Mucosa of rectum (tissue), 2 donors: ENCODE measurements around the gene VWA1.
A peak's percentile ranks its signal among the peaks of the same experiment; 100 is the strongest.

Experiments
- H3K27ac ChIP-seq, 2 donors: one replicate each; pipeline ENCODE4 v1.7.0; 2013; ENCODE audit warnings: inconsistent platforms in 2 of 2, low read depth in 2 of 2, low read length in 2 of 2
- H3K27me3 ChIP-seq, 2 donors: one replicate each; pipeline ENCODE4 v1.7.0; 2013; ENCODE audit warnings: low read length in 2 of 2; ENCODE audit not compliant: control insufficient read depth in 2 of 2, insufficient read depth in 2 of 2
- H3K36me3 ChIP-seq, 2 donors: one replicate each; pipeline ENCODE4 v1.7.0; 2013; ENCODE audit warnings: low read length in 2 of 2; ENCODE audit not compliant: control insufficient read depth in 2 of 2, insufficient read depth in 2 of 2
- H3K4me1 ChIP-seq, 2 donors: one replicate each; pipeline ENCODE4 v1.7.0; 2013; ENCODE audit warnings: low read length in 2 of 2, mild to moderate bottlenecking in 1 of 2; ENCODE audit not compliant: control insufficient read depth in 2 of 2, insufficient read depth in 2 of 2
- H3K4me3 ChIP-seq, 2 donors: one replicate each; pipeline ENCODE4 v1.7.0; 2013; ENCODE audit warnings: low read length in 2 of 2
- H3K9ac ChIP-seq, 2 donors: one replicate each; pipeline ENCODE4 v1.7.0; 2013; ENCODE audit warnings: low read length in 2 of 2, low read depth in 1 of 2, mild to moderate bottlenecking in 1 of 2
- H3K9me3 ChIP-seq, 2 donors: one replicate each; pipeline ENCODE4 v1.7.0; 2013; ENCODE audit warnings: low read length in 2 of 2; ENCODE audit not compliant: control insufficient read depth in 2 of 2
- donor health status: healthy.
- donor health status: Normal muscosa, but diverticular disease.

The VWA1 gene

GRCh38 chr1:1430114-1430982 is 5.1 kb upstream of the VWA1 start:
- Histone ChIP-seq H3K36me3 (no peaks in the 10 kb centered on the region), H3K27me3 (peaks cover 5 to 6% of the 10 kb centered on the region in 2 donors), H3K4me3 (no peak overlapping the region), H3K9ac (no peak overlapping the region), H3K4me1 (peaks cover 38 to 43% of the 10 kb centered on the region in 2 donors), H3K27ac (peak overlapping the region; percentile 66 to 93), H3K9me3 (no peaks in the 10 kb centered on the region)

GRCh38 chr1:1430992-1431844 is 4.3 kb upstream of the VWA1 start:
- peak overlapping the region; percentile 92 to 93 for H3K27ac ChIP-seq
- peak overlapping the region in 1 of 2 donors; percentile 65 for H3K9ac ChIP-seq
- peaks cover 5 to 7% of the 10 kb centered on the region in 2 donors for H3K27me3 ChIP-seq
- H3K9me3 ChIP-seq = no peaks in the 10 kb centered on the region
- H3K4me1 ChIP-seq = peaks cover 43 to 48% of the 10 kb centered on the region in 2 donors
- peak overlapping the region in 1 of 2 donors; percentile 22 for H3K4me3 ChIP-seq
- no peaks in the 10 kb centered on the region for H3K36me3 ChIP-seq

- Histone ChIP-seq H3K27me3 (peaks cover 5 to 7% of the 10 kb centered on the region in 2 donors), H3K4me3 (peak overlapping the region; percentile 22 to 41), H3K9ac (peak overlapping the region; percentile 52 to 65), H3K36me3 (no peaks in the 10 kb centered on the region), H3K9me3 (no peaks in the 10 kb centered on the region), H3K27ac (peak overlapping the region; percentile 92 to 93), H3K4me1 (peaks cover 47 to 53% of the 10 kb centered on the region in 2 donors)
These were observed 3.6 kb upstream of the VWA1 start for GRCh38 chr1:1431845-1432273.

GRCh38 chr1:1432274-1432950 is 3.1 kb upstream of the VWA1 start:
- Histone ChIP-seq H3K9me3 (no peaks in the 10 kb centered on the region), H3K4me3 (peak overlapping the region; percentile 25 to 41), H3K27me3 (peaks cover 6 to 7% of the 10 kb centered on the region in 2 donors), H3K27ac (peak overlapping the region; percentile 92 to 93), H3K36me3 (no peaks in the 10 kb centered on the region), H3K4me1 (peaks cover 51 to 55% of the 10 kb centered on the region in 2 donors), H3K9ac (peak overlapping the region; percentile 52 to 65)

- H3K9me3 ChIP-seq = no peaks in the 10 kb centered on the region
- peak overlapping the region; percentile 25 to 44 for H3K4me3 ChIP-seq
- peak overlapping the region; percentile 68 to 73 for H3K9ac ChIP-seq
- no peaks in the 10 kb centered on the region for H3K36me3 ChIP-seq
- peaks cover 57 to 63% of the 10 kb centered on the region in 2 donors for H3K4me1 ChIP-seq
- peak overlapping the region; percentile 92 to 93 for H3K27ac ChIP-seq
- peaks cover 6% of the 10 kb centered on the region in 2 donors for H3K27me3 ChIP-seq
These were observed 2.3 kb upstream of the VWA1 start for GRCh38 chr1:1432951-1433803.

GRCh38 chr1:1433804-1434130 is 1.7 kb upstream of the VWA1 start:
- H3K27ac ChIP-seq = peak overlapping the region; percentile 92 to 93
- no peaks in the 10 kb centered on the region for H3K9me3 ChIP-seq
- no peaks in the 10 kb centered on the region for H3K36me3 ChIP-seq
- peaks cover 4% of the 10 kb centered on the region in 2 donors for H3K27me3 ChIP-seq
- H3K4me1 ChIP-seq = peaks cover 58 to 63% of the 10 kb centered on the region in 2 donors
- peak overlapping the region; percentile 68 to 73 for H3K9ac ChIP-seq
- H3K4me3 ChIP-seq = peak overlapping the region; percentile 25 to 44

- Histone ChIP-seq H3K4me3 (peak overlapping the region in 1 of 2 donors; percentile 44), H3K9me3 (no peaks in the 10 kb centered on the region), H3K4me1 (peaks cover 58 to 63% of the 10 kb centered on the region in 2 donors), H3K36me3 (no peaks in the 10 kb centered on the region), H3K27ac (peak overlapping the region; percentile 92 to 93), H3K9ac (peak overlapping the region; percentile 17 to 73), H3K27me3 (peaks cover 4% of the 10 kb centered on the region in 2 donors)
These were observed 1.2 kb upstream of the VWA1 start for GRCh38 chr1:1434131-1434823.

GRCh38 chr1:1434824-1435105 is 725 bp upstream of the VWA1 start:
- Histone ChIP-seq H3K27me3 (peaks cover 4% of the 10 kb centered on the region in 2 donors), H3K9me3 (no peaks in the 10 kb centered on the region), H3K4me3 (peak overlapping the region; percentile 62 to 71), H3K36me3 (no peaks in the 10 kb centered on the region), H3K4me1 (peaks cover 58 to 61% of the 10 kb centered on the region in 2 donors), H3K27ac (peak overlapping the region; percentile 92 to 93), H3K9ac (peak overlapping the region; percentile 49 to 55)
